ENCODE data around the gene PRSS50. TPM values are rescaled to one million over a fixed set of nuclear protein-coding genes. Genes with fewer than 3 reads are reported as not detected.

Gene PRSS50
- total and polyA plus RNA-seq, 4 donors, result 0.02 to 0.33 (median 0.25) TPM; not detected in 1

- no peaks in the 10 kb centered on the region for H3K9me3 ChIP-seq (ENCODE audit: control insufficient read depth in 4 of 4, low read length in 3 of 4)
- DNase-seq (ENCODE audit: low spot score), result no peak
- H3K27me3 ChIP-seq (ENCODE audit: control insufficient read depth in 4 of 4, insufficient read depth in 4 of 4, low read length in 3 of 4), result no peaks in the 10 kb centered on the region
- no peak overlapping the region for H3K9ac ChIP-seq (ENCODE audit: low read depth in 1 of 2, low read length in 2 of 2)
- H3K4me3 ChIP-seq (ENCODE audit: low read depth in 1 of 3, low read length in 3 of 3), result no peak overlapping the region
- TF ChIP-seq JUND (IDR thresholded peaks at IDR 0.05) (no peak), NR2F2 (IDR thresholded peaks at IDR 0.05) (no peak), HNF4A (conservative IDR thresholded peaks at IDR 0.05) (no peak), HNF4G (IDR thresholded peaks at IDR 0.05) (no peak), ZBTB33 (IDR thresholded peaks at IDR 0.05) (no peak), FOXA2 (IDR thresholded peaks at IDR 0.05) (no peak), SP1 (IDR thresholded peaks at IDR 0.05) (no peak), EGR1 (IDR thresholded peaks at IDR 0.05; ENCODE audit: low read depth in 2 of 2) (no peak), YY1 (IDR thresholded peaks at IDR 0.05) (no peak), TAF1 (conservative IDR thresholded peaks at IDR 0.05) (no peak), GABPA (IDR thresholded peaks at IDR 0.05 in 1 of 2, conservative IDR thresholded peaks at IDR 0.05 in 1 of 2) (no peak), CTCF (IDR thresholded peaks at IDR 0.05; ENCODE audit: low read depth, low read length, missing input control) (no peak), REST (IDR thresholded peaks at IDR 0.05) (no peak), FOXA1 (IDR thresholded peaks at IDR 0.05) (no peak), RXRA (IDR thresholded peaks at IDR 0.05) (no peak), RAD21 (IDR thresholded peaks at IDR 0.05) (no peak)
- TF ChIP-seq, protein P1, sequence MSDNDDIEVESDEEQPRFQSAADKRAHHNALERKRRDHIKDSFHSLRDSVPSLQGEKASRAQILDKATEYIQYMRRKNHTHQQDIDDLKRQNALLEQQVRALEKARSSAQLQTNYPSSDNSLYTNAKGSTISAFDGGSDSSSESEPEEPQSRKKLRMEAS (IDR thresholded peaks at IDR 0.05), result no peak
- H3K4me1 ChIP-seq (ENCODE audit: control insufficient read depth in 4 of 4, insufficient read depth in 4 of 4, low read length in 3 of 4), result no peaks in the 10 kb centered on the region
- H3K36me3 ChIP-seq (ENCODE audit: control insufficient read depth in 4 of 4, insufficient read depth in 3 of 4, low read depth in 1 of 4, low read length in 3 of 4), result no peaks in the 10 kb centered on the region
- H3K27ac ChIP-seq (ENCODE audit: low read depth in 1 of 2, low read length in 2 of 2), result no peak overlapping the region
- WGBS, result 88% methylated on average over 4 of the region's 4 CpGs
Observed at GRCh38 chr3:46729038-46729437, 11.4 kb upstream of the PRSS50 start.

Measured in liver (tissue), 9 donors.